ENCODE results near the gene ING4. TPM values are rescaled to one million over a fixed set of nuclear protein-coding genes. Genes with fewer than 3 reads are reported as not detected.
A peak's percentile ranks its signal among the peaks of the same experiment; 100 is the strongest.
"Not testable (repeated sequence)": the region's sequence is repeated elsewhere in the genome, so short reads cannot be mapped to it uniquely, and the experiment has no call there.

The ING4 gene
- total RNA-seq = 10 to 100 TPM; 29.9 to 40.9 (median 30.2) TPM
- 76.7 TPM for total RNA-seq (2013)

DNA sequence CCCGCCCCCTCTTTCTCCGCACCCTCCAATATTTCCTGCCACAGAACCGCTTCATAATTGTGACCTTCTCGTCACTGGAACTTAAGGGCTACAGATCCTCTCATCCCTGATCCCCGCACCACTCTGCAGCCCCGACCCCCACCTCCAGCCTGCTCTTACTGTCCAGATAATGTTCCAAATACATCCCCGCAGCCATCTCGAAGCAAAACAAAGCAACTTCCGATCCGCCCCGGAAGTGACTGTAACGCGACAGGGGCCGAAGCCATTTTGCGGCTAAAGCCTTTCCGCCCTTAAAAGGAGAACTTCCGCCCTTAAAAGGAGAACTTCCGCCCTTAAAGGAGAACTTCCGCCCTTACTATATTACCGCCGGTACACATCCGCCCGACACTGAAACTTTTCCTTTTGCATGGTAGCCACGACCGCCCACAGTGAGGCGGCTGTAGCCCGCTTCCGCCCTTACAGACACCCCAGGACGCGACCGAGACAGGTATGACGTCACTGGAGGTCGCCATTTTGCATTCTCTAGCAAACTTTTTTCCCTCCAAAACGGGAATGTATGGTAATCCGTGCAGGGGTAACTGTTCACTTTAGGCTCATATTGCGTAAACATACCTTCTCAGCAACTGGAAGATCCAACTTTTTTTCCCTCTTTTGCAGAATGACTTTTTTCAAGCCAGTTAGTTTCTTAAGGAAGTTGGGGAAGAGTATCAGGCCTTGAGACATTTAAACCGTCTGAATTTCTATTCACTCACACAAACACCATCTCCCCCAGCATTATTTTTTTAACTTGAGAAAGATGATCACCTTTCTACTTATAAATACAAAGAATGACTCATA, at the start of gene ING4:
Gene ING4, minus strand, starts transcription at position 214 of the 837 bp plus-strand sequence. Its CDS starts 18 bp downstream, at position 196.
- TF ChIP-seq, protein P1, sequence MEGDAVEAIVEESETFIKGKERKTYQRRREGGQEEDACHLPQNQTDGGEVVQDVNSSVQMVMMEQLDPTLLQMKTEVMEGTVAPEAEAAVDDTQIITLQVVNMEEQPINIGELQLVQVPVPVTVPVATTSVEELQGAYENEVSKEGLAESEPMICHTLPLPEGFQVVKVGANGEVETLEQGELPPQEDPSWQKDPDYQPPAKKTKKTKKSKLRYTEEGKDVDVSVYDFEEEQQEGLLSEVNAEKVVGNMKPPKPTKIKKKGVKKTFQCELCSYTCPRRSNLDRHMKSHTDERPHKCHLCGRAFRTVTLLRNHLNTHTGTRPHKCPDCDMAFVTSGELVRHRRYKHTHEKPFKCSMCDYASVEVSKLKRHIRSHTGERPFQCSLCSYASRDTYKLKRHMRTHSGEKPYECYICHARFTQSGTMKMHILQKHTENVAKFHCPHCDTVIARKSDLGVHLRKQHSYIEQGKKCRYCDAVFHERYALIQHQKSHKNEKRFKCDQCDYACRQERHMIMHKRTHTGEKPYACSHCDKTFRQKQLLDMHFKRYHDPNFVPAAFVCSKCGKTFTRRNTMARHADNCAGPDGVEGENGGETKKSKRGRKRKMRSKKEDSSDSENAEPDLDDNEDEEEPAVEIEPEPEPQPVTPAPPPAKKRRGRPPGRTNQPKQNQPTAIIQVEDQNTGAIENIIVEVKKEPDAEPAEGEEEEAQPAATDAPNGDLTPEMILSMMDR (IDR thresholded peaks at IDR 0.05) = no peak
- ATAC-seq (peak; percentile 97 to 100 (median 98)), DNase-seq (peak; percentile 92 to 99)
- intact Hi-C loops (cut with micrococcal nuclease) = loop anchor here (1.0 to 2.0 kb wide), 7 partner anchors 26 to 189 kb away; partner anchors contain the start of genes LPAR5, MLF2, USP5 and ZNF384
- WGBS (ENCODE audit: insufficient coverage) = 2% methylated on average over 37 of the region's 37 CpGs
- Histone ChIP-seq H3K36me3 (ENCODE audit: control insufficient read depth, insufficient read depth, low read length) (peaks cover 23% of the 10 kb centered on the region), H3K4me1 (ENCODE audit: control insufficient read depth, insufficient read depth, low read length) (peaks cover 9% of the 10 kb centered on the region), H3K27me3 (ENCODE audit: control insufficient read depth, insufficient read depth, low read length) (no peaks in the 10 kb centered on the region), H3K9me3 (ENCODE audit: control insufficient read depth, insufficient read depth, low read length) (no peaks in the 10 kb centered on the region), H3K4me3 (ENCODE audit: low read length) (peak within 1 kb of the TSS; percentile 61), H3K27ac (ENCODE audit: low read length) (peak within 1 kb of the TSS; percentile 86)
- H3K27me3 Mint-ChIP-seq (ENCODE audit: low read depth in 2 of 2) = no peaks in the 10 kb centered on the region
- peak within 1 kb of the TSS; percentile 93 to 95 for H3K27ac Mint-ChIP-seq
- H3K9me3 Mint-ChIP-seq = no peaks in the 10 kb centered on the region
- peaks cover 6% of the 10 kb centered on the region for H3K36me3 Mint-ChIP-seq
- peaks cover 27 to 38% of the 10 kb centered on the region in 2 donors for H3K4me1 Mint-ChIP-seq
- H3K4me3 Mint-ChIP-seq = peak within 1 kb of the TSS; percentile 96

DNA sequence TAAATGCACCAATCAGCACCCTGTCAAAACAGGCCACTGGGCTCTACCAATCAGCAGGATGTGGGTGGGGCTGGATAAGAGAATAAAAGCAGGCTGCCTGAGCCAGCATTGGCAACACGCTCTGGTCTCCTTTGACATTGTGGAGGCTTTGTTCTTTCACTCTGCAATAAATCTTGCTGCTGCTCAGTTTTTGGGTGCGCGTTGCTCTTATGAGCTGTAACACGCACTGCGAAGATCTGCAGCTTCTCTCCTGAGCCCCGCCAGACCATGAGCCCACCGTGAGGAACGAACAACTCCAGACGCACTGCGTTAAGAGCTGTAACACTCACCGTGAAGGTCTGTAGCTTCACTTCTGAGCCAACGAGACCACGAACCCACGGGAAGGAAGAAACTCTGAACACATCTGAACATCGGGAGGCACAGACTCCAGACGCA, 46.1 kb upstream of the ING4 start:
- no peaks in the 10 kb centered on the region for H3K36me3 Mint-ChIP-seq
- H3K27ac Mint-ChIP-seq = no peak overlapping the region
- DNase-seq = peak in 1 of 2 donors; percentile 54
- Histone ChIP-seq H3K4me1 (ENCODE audit: control insufficient read depth, insufficient read depth, low read length) (no peaks in the 10 kb centered on the region), H3K9me3 (ENCODE audit: control insufficient read depth, insufficient read depth, low read length) (no peaks in the 10 kb centered on the region), H3K27me3 (ENCODE audit: control insufficient read depth, insufficient read depth, low read length) (peaks cover 4% of the 10 kb centered on the region), H3K4me3 (ENCODE audit: low read length) (peak overlapping the region; percentile 5), H3K36me3 (ENCODE audit: control insufficient read depth, insufficient read depth, low read length) (no peaks in the 10 kb centered on the region), H3K27ac (ENCODE audit: low read length) (peak overlapping the region; percentile 48)
- no peaks in the 10 kb centered on the region for H3K9me3 Mint-ChIP-seq
- no peaks in the 10 kb centered on the region for H3K4me1 Mint-ChIP-seq
- ATAC-seq = no peak
- intact Hi-C loops (cut with micrococcal nuclease) = no loop called here
- H3K4me3 Mint-ChIP-seq = no peak overlapping the region
- WGBS (ENCODE audit: insufficient coverage) = 37% methylated on average over 16 of the region's 16 CpGs
- peaks cover 22 to 24% of the 10 kb centered on the region in 2 donors for H3K27me3 Mint-ChIP-seq (ENCODE audit: low read depth in 2 of 2)
- TF ChIP-seq, protein P1 (IDR thresholded peaks at IDR 0.05) = no peak

GRCh38 chr12:6708351-6708750, 45.4 kb upstream of the ING4 start:
- ATAC-seq; H3K9me3 Mint-ChIP-seq; H3K27me3 ChIP-seq (ENCODE audit: control insufficient read depth, insufficient read depth, low read length); H3K27ac ChIP-seq (ENCODE audit: low read length); H3K27ac Mint-ChIP-seq; H3K36me3 Mint-ChIP-seq; H3K9me3 ChIP-seq (ENCODE audit: control insufficient read depth, insufficient read depth, low read length); H3K4me1 Mint-ChIP-seq; H3K4me3 ChIP-seq (ENCODE audit: low read length); intact Hi-C loops (cut with micrococcal nuclease); H3K4me3 Mint-ChIP-seq; DNase-seq; H3K36me3 ChIP-seq (ENCODE audit: control insufficient read depth, insufficient read depth, low read length); H3K4me1 ChIP-seq (ENCODE audit: control insufficient read depth, insufficient read depth, low read length): not testable (repeated sequence)
- peaks cover 27 to 31% of the 10 kb centered on the region in 2 donors for H3K27me3 Mint-ChIP-seq (ENCODE audit: low read depth in 2 of 2)
- WGBS (ENCODE audit: insufficient coverage) = 94% methylated on average over 21 of the region's 21 CpGs

DNA sequence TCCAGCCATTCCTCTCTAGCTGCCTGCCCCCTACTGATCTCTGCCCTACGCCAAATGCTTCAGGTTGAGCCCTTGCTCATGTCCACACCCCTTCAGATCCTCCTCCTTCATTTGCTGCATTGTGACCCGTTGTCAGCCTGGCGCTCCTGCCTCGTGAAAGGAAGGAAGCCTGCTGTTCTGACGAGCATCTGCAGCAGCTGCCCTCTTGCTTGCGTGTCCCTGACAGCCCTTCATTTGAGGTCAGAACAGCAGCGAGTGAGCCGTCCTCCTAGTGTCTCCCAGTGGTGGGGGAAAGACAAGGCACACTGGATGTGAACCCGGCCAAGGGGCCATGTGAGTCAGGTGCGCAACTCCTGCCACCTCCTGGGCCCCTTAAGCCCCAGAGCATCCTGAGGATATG, 40.7 kb upstream of the ING4 start:
- ATAC-seq (no peak), DNase-seq (no peak)
- Histone ChIP-seq H3K36me3 (ENCODE audit: control insufficient read depth, insufficient read depth, low read length) (no peaks in the 10 kb centered on the region), H3K4me1 (ENCODE audit: control insufficient read depth, insufficient read depth, low read length) (peaks cover 13% of the 10 kb centered on the region), H3K9me3 (ENCODE audit: control insufficient read depth, insufficient read depth, low read length) (no peaks in the 10 kb centered on the region), H3K27me3 (ENCODE audit: control insufficient read depth, insufficient read depth, low read length) (peaks cover 27% of the 10 kb centered on the region), H3K4me3 (ENCODE audit: low read length) (no peak overlapping the region), H3K27ac (ENCODE audit: low read length) (no peak overlapping the region)
- peak overlapping the region in 1 of 2 donors; percentile 4 for H3K27ac Mint-ChIP-seq
- intact Hi-C loops (cut with micrococcal nuclease) = no loop called here
- peaks cover 56 to 60% of the 10 kb centered on the region in 2 donors for H3K27me3 Mint-ChIP-seq (ENCODE audit: low read depth in 2 of 2)
- peaks cover 0 to 13% of the 10 kb centered on the region in 2 donors for H3K4me1 Mint-ChIP-seq
- TF ChIP-seq, protein P1 (IDR thresholded peaks at IDR 0.05) = no peak
- no peaks in the 10 kb centered on the region for H3K9me3 Mint-ChIP-seq
- no peaks in the 10 kb centered on the region for H3K36me3 Mint-ChIP-seq
- H3K4me3 Mint-ChIP-seq = no peak overlapping the region
- WGBS (ENCODE audit: insufficient coverage) = 12% methylated on average over 10 of the region's 10 CpGs

Data from natural killer cell (primary cell).